Transverse colon (tissue), 4 donors: Measurements from ENCODE around the gene MAT1A. TPM values are rescaled to one million over a fixed set of nuclear protein-coding genes. Genes with fewer than 3 reads are reported as not detected.
"Not testable (repeated sequence)": the region's sequence is repeated elsewhere in the genome, so short reads cannot be mapped to it uniquely, and the experiment has no call there.

ENCODE experiments used
- DNase-seq: peaks from one replicate; pipeline ENCODE4 v3.0.0-alpha.2; 2019
- H3K27ac ChIP-seq, 4 donors: fragments of 200-600 bp; sonication (generic); 2 replicates each; pipeline ENCODE4 v1.5.1; 2016 to 2018; ENCODE audit warnings: inconsistent platforms in 4 of 4
- H3K27me3 ChIP-seq: fragments of 200-600 bp; sonication (generic); 2 replicates; pipeline ENCODE4 v1.5.1; 2017; ENCODE audit warnings: inconsistent platforms
- H3K36me3 ChIP-seq, 4 donors: fragments of 200-600 bp; sonication (generic); 2 replicates each; pipeline ENCODE4 v1.5.1; 2017 to 2019; ENCODE audit warnings: inconsistent platforms in 4 of 4
- H3K4me1 ChIP-seq, 4 donors: fragments of 200-600 bp; sonication (generic); 2 replicates each; pipeline ENCODE4 v1.5.1; 2017 to 2020; ENCODE audit warnings: inconsistent platforms in 4 of 4
- H3K4me3 ChIP-seq, 4 donors: fragments of 200-600 bp; sonication (generic); 1 replicate in 1 of 4; 2 replicates in 3 of 4; pipeline versions ENCODE4 v1.5.1 to v1.6.1; 2017 to 2019; ENCODE audit warnings: inconsistent platforms in 4 of 4
- H3K9me3 ChIP-seq, 2 donors: fragments of 200-600 bp; sonication (generic); 2 replicates each; pipeline ENCODE4 v1.5.1; 2017 to 2019; ENCODE audit warnings: inconsistent platforms in 2 of 2
- CTCF ChIP-seq, 5 experiments: fragments of 200-600 bp in 3 of 5; fragments of 450-650 bp in 2 of 5; sonication (generic) in 3 of 5; IDR thresholded peaks; 1 replicate in 2 of 5; 2 replicates in 3 of 5; pipeline ENCODE4 v1.5.1; 2016 to 2017; ENCODE audit warnings: antibody characterized with exemption in 5 of 5, inconsistent platforms in 3 of 5, mild to moderate bottlenecking in 2 of 5, moderate library complexity in 1 of 5
- EP300 ChIP-seq: sonication (generic); formaldehyde crosslinking; IDR thresholded peaks from one replicate; pipeline ENCODE4 v1.6.1; 2017; ENCODE audit warnings: antibody characterized with exemption, low read depth
- POLR2A ChIP-seq: fragments of 450-650 bp; IDR thresholded peaks from one replicate; pipeline ENCODE4 v1.6.1; 2016; ENCODE audit warnings: antibody characterized with exemption, mild to moderate bottlenecking, moderate library complexity
- POLR2AphosphoS5 ChIP-seq, 3 donors: sonication (generic); formaldehyde crosslinking; IDR thresholded peaks; one replicate each; pipeline ENCODE4 v1.6.1; 2016; ENCODE audit warnings: antibody characterized with exemption in 3 of 3
- WGBS, 2 donors: methylation state at CpG; one replicate each; pipeline ENCODE4 v1.1.5; 2018; ENCODE audit warnings: low coverage in 1 of 2; 5-methylcytosine and 5-hydroxymethylcytosine counted together
- in situ Hi-C, 4 donors: fragments of 200-750 bp; cut with MboI; loops; one replicate each; pipeline versions ENCODE4 v1.15.0 to v1.15.1; 2017; ENCODE audit warnings: low sequenced_read_pairs in 3 of 4, low pct_ligation_motif_present in 1 of 4, low pct_unique_long_range_greater_than_20kb in 1 of 4
- intact Hi-C: fragments of 100-400 bp; cut with DNase I; formaldehyde crosslinking; loops from one replicate; pipeline ENCODE4 v1.15.1; 2023; ENCODE audit warnings: low total_unique reads
- total RNA-seq, 4 donors: library from RNA; depleted of rRNA; stranded (reverse); fragments of >200 nt; gene quantifications; one replicate each; pipeline ENCODE4 v1.1.0, GENCODE V29; 2016

The MAT1A gene
- total RNA-seq, 4 donors from 2014 or later, result 0.14 to 1.5 TPM; not detected in 2

- TF ChIP-seq POLR2AphosphoS5 (IDR thresholded peaks at IDR 0.05), result no peak
- TF ChIP-seq CTCF (IDR thresholded peaks at IDR 0.05), result no peak
- TF ChIP-seq EP300, result no peak
- TF ChIP-seq POLR2A, result no peak
- in situ Hi-C loops, result loop anchor here in 1 of 4 donors (25.0 kb wide), 1 partner anchor 690 kb away; the partner anchor contains the start of gene SFTPA2
- no peak overlapping the region for H3K27ac ChIP-seq
- H3K4me3 ChIP-seq, result no peak overlapping the region
- H3K4me1 ChIP-seq, result no peaks in the 10 kb centered on the region
- no peaks in the 10 kb centered on the region for H3K36me3 ChIP-seq
- H3K9me3 ChIP-seq, result no peaks in the 10 kb centered on the region
- no peak for DNase-seq
- WGBS, 2 donors, result 75 to 88% methylated on average over 8 to 12 of the region's 12 CpGs
- H3K27me3 ChIP-seq, result no peaks in the 10 kb centered on the region
- intact Hi-C loops, result no loop called here
Observed at GRCh38 chr10:80252296-80252887, 37.1 kb downstream of the MAT1A start.

- WGBS, 2 donors, result 86% methylated on average over 3 of the region's 4 CpGs; no CpG with 5 or more reads in 1 of the 2 donors
- intact Hi-C loops, result not testable (repeated sequence)
- in situ Hi-C loops, result loop anchor here in 1 of 4 donors (25.0 kb wide), 1 partner anchor 689 kb away; the partner anchor contains the start of gene SFTPA2
Observed at GRCh38 chr10:80251703-80252280, 37.7 kb downstream of the MAT1A start.

GRCh38 chr10:80250399-80250798 is 39.1 kb downstream of the MAT1A start:
- H3K27ac ChIP-seq, DNase-seq, intact Hi-C loops, H3K36me3 ChIP-seq, H3K4me1 ChIP-seq, H3K9me3 ChIP-seq, H3K27me3 ChIP-seq, H3K4me3 ChIP-seq: not testable (repeated sequence)
- in situ Hi-C loops, result loop anchor here in 1 of 4 donors (25.0 kb wide), 1 partner anchor 688 kb away; the partner anchor contains the start of gene SFTPA2
- WGBS, 2 donors, result no CpG with 5 or more reads among the region's 1 CpG

More at GRCh38 chr10:80251703-80252280, 37.7 kb downstream of the MAT1A start:
- not testable (repeated sequence) for H3K4me3 ChIP-seq, H3K27ac ChIP-seq, H3K9me3 ChIP-seq, H3K27me3 ChIP-seq, H3K36me3 ChIP-seq, DNase-seq, H3K4me1 ChIP-seq

- H3K27me3 ChIP-seq, H3K4me3 ChIP-seq, H3K36me3 ChIP-seq, H3K4me1 ChIP-seq, intact Hi-C loops, DNase-seq, H3K9me3 ChIP-seq, H3K27ac ChIP-seq: not testable (repeated sequence)
- WGBS, 2 donors, result no CpG with 5 or more reads among the region's 4 CpGs
- in situ Hi-C loops, result loop anchor here in 1 of 4 donors (25.0 kb wide), 1 partner anchor 688 kb away; the partner anchor contains the start of gene SFTPA2
Observed at GRCh38 chr10:80249906-80250305, 39.6 kb downstream of the MAT1A start.

- H3K4me1 ChIP-seq, H3K36me3 ChIP-seq, DNase-seq, H3K9me3 ChIP-seq, in situ Hi-C loops, H3K27ac ChIP-seq, intact Hi-C loops, H3K4me3 ChIP-seq, H3K27me3 ChIP-seq: not testable (repeated sequence)
- 67% methylated on average over 1 of the region's 20 CpGs; no CpG with 5 or more reads in 1 of the 2 donors for WGBS, 2 donors
Observed at GRCh38 chr10:80247611-80248010, 41.8 kb downstream of the MAT1A start.

- intact Hi-C loops, H3K9me3 ChIP-seq, H3K27ac ChIP-seq, H3K4me3 ChIP-seq, H3K27me3 ChIP-seq, H3K36me3 ChIP-seq, DNase-seq, H3K4me1 ChIP-seq, in situ Hi-C loops: not testable (repeated sequence)
- WGBS, 2 donors, result 20 to 75% methylated on average over 1 to 3 of the region's 3 CpGs
Observed at GRCh38 chr10:80244371-80244770, 45.1 kb downstream of the MAT1A start.

GRCh38 chr10:80242341-80242740 is 47.1 kb downstream of the MAT1A start:
- H3K27me3 ChIP-seq, H3K4me1 ChIP-seq, DNase-seq, H3K9me3 ChIP-seq, in situ Hi-C loops, H3K27ac ChIP-seq, intact Hi-C loops, H3K4me3 ChIP-seq, H3K36me3 ChIP-seq: not testable (repeated sequence)
- WGBS, 2 donors, result 35% methylated on average over 3 of the region's 4 CpGs; no CpG with 5 or more reads in 1 of the 2 donors

- H3K27ac ChIP-seq, H3K27me3 ChIP-seq, H3K36me3 ChIP-seq, H3K9me3 ChIP-seq, DNase-seq, in situ Hi-C loops, intact Hi-C loops, H3K4me1 ChIP-seq, H3K4me3 ChIP-seq: not testable (repeated sequence)
- no CpG with 5 or more reads among the region's 5 CpGs for WGBS, 2 donors
Observed at GRCh38 chr10:80236457-80236856, 53.0 kb downstream of the MAT1A start.

GRCh38 chr10:80234331-80235235 is 54.9 kb downstream of the MAT1A start:
- intact Hi-C loops, DNase-seq, in situ Hi-C loops, H3K27me3 ChIP-seq, H3K27ac ChIP-seq, H3K4me1 ChIP-seq, H3K4me3 ChIP-seq, H3K9me3 ChIP-seq, H3K36me3 ChIP-seq: not testable (repeated sequence)
- 69 to 80% methylated on average over 2 to 11 of the region's 11 CpGs for WGBS, 2 donors
